HG03025 (cell line): ENCODE measurements around the gene INTS2.

Experiments used
- ATAC-seq: cut with Tn5 transposase; IDR thresholded peaks from one replicate; pipeline ENCODE4 v1.9.1; 2021; ENCODE audit warnings: mild to moderate bottlenecking, moderate library complexity; ENCODE audit not compliant: unreplicated experiment, low FRiP score

The INTS2 gene

DNA sequence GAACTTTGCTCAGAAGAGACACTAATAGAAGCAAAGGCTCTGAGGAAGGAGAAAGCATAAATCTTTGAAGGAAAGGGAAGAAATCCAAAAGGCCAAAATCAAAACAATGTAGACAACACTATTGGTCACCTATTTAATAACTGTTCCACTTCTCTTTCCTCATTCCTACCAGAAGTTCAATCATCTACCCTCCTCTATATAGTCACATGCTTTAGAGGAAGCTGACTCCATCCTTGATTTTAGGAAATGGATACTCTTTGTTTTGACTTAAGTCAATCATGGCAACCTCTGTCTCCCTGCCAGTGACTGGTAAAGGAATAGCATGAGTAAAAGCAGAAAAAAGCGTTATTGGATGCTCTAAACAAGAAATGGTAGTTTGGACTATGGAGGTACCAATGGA is 71.7 kb downstream of the INTS2 start:
- no peak for ATAC-seq

DNA sequence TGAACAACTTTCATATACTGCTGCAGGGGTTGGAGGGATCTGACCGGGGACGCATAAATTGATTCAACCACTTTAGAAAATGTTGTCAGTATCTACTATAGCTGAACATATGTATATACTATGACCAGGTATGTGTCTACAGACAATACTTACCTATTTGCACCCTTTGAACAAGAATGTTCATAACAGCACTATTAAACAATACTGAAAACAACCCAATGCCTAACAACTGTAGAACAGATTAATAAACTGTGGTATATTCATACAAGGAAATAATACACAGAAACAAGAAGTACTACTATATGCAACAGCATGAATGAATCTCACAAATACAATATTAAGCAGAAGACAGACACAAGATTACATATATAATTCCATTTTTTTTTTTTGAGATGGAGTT is 74.9 kb downstream of the INTS2 start:
- no peak for ATAC-seq

DNA sequence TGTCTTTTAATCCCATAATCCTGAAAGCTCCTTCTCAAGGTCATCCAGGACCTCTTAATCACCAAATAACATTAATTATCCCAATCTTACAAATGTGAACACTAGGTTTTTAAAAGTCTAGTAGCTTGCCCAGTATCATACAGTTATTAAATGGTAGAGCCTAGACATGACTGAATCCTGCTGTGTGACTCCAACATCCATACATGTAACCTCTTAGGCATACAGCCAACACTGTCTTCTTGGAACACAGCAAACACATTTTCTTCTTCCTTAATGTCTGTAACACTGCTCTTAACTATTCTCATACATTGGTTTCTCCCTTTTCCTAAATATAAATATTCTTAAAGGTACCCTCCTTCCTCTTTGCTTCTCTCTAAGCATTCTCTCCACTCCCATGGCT is 78.1 kb downstream of the INTS2 start:
- ATAC-seq = no peak

DNA sequence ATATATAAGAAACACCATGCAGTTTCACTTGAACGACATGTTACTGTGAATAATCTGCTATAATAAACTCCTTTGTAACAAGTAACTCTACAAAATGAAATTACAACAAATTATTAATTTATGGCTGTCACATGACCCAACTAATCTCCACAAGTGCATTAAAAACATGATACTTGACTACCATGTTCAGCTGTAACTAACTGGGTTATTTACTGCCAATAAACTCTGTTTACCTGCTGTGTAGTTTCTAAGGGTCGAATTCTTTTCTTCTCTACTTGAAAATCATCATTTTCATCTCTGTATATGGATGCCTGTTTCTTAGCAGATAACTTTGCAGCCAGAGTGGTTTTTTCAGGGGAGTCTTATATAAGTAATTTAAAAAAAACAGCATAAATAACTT is 78.9 kb downstream of the INTS2 start:
- no peak for ATAC-seq

DNA sequence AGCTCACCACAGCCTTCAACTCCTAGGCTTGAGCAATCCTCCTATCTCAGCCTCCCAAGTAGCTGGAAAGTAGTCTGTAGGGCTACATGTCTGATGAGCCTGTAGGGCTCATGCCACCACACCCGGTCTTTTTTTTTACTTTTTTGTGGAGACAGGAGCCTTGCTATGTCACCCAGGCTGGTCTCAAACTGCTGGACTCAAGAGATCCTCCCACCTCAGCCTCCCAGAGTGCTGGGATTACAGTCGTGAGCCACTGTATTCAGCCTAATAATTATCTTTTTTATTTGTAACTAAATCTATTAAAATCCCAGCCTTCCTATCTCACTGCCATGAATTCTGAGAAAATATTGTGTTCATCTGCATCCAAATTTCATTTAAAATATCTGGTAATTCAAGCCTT is 79.5 kb downstream of the INTS2 start:
- no peak for ATAC-seq

DNA sequence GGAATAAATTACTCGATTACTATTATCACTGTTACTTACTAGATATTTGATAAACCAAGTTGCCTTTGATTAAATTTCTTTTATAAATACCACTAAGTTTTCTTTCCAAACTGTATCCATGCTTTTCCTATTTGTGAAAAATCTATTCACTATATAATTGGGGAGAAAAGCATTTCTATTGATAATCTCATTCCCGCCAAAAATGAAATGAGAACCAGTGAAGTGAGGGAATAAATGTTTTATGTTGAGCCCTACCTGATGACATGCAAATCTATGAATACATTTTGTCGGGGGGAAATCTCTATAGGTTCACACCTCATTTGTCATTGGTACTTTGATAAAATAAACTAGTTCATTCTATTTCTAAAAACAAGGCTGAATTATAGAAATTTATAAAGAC is 80.1 kb downstream of the INTS2 start:
- no peak for ATAC-seq

DNA sequence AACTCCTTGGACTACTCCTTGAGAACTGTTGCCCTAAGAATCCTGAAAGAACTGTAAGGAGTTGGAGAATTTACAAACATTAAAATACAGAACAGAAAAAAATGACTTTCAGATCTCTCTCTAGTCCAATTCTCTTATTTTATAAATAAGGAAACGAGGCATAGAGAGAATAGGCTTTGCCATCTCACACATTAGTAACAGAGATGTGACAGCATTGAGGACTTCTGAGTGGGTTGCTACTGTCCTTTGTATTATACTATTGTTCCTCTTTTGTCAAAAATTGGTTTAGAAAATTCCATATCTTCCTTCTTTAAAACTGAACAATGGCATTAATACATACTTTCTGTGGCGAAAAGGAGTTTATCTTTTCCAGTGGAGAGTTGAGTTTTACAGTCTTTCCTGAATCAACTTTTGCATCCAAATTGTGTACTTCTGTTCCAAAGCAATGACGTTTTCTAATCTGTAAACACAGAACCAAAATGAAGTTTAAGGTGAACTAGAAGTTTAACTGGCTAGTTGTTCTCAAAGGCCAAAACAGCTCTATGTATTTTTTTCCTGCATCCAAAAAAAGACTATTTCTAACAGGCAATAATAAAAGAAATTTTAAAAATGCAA is 80.9 kb downstream of the INTS2 start:
- no peak for ATAC-seq

DNA sequence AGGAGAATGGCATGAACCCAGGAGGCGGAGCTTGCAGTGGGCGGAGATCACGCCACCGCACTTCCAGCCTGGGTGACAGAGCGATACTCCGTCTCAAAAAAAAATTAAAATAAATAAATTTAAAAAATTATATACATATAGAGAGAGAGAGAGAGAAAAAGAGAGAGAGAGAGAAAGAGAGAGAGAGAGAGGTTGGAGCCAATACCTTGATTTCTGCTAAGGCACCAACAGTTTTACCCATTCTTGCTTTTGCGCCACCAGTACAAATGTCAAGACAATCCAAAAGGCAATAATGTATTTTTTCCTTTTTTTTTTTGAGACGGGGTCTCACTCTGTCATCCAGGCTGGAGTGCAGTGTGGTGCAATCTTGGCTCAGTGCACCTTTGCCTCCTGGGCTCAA is 81.7 kb downstream of the INTS2 start:
- ATAC-seq = no peak

DNA sequence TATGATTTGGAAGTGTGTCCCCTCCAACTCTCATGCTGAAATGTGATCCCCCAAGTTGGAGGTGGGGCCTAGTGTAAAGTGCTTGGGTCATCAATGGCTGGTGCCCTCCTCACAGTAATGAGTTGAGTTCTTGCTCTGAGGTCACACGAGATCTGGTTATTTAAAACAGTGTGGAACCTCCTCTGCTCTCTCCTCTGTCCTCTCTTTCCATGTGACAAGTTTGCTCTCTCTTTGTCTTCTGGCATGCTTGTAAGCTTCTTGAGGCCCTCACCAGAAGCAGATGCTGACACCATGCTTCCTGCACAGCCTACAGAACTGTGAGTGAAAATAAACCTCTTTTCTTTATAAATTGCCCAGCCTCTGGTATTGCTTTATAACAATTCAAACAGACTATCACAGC is 84.3 kb downstream of the INTS2 start:
- ATAC-seq = no peak

DNA sequence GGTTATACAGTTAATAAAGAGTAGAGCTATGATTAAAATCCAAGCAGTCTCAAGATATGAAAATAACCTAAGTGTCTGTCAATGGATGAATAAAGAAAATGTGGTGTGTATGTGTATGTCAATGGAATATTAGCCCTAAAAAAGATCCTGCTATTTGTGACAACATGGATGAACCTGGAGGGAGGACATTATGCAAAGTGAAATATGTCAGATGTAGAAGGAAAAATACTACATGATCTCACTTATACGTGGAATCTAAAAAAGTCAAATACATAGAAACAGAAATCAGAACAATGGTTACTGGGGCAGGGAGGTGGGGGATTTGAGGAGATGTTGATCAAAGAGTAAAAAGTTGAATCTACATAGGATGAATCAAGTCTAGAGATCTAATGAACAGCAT is 84.9 kb downstream of the INTS2 start:
- no peak for ATAC-seq

DNA sequence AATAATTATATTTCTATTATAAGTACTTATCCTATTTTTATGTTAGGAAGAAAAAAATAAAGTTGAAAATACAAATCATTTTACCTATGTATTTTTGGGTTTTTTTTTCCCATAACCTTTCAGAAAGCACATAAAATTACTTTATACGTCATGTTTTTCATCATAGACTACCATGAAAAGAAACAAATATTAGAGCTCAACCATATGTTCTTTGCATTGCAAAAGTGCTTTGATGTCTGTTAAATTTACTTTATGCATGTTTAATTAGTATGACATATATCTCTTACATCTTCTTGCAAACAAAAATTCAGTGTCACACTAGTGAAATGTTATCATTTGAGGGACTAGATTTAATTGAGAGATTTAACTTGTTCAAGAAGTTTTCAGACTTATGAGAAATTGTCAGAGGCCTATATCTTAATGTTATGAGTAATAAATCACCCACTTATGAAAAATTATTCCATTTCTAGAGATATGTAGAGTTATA is 88.4 kb downstream of the INTS2 start:
- no peak for ATAC-seq

DNA sequence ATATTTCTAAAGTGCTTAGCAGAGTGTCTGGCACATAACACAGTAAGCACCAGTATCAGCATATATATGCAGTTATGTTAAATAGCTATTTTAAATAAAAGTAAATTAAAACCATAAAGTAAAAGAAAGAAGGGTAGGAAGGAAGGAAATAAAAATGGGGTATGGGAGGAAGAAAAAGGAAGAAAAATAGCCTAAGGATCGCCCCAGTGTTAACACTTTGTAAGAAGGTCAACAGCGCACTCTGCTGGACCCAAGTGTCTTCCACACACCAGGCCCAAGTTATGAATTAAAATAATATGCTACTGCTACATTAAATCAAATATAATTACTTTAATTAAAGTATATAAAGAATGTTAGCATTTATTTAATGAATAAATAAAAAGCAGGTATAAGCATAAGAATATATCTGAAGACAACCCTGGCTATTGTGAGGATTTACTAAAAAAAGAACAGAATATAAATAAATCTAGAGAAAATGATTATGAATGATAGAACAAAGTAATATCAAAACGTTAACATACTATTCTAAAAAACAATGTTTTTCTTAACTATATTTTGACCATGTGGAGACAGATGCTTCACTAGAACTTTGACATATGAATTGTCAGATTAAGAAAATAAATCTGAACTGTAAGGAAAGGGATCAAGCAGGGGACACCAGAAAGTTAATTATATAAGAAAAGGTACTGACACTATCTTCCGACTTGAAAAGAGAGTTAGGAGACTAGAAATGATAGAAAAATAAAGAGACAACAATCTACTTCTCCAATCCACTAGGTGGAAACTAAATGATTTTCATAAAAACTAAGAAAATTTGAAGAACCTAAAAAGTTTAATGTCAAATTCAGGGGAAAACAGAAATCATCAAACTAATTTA is 90.4 kb downstream of the INTS2 start:
- ATAC-seq = no peak

DNA sequence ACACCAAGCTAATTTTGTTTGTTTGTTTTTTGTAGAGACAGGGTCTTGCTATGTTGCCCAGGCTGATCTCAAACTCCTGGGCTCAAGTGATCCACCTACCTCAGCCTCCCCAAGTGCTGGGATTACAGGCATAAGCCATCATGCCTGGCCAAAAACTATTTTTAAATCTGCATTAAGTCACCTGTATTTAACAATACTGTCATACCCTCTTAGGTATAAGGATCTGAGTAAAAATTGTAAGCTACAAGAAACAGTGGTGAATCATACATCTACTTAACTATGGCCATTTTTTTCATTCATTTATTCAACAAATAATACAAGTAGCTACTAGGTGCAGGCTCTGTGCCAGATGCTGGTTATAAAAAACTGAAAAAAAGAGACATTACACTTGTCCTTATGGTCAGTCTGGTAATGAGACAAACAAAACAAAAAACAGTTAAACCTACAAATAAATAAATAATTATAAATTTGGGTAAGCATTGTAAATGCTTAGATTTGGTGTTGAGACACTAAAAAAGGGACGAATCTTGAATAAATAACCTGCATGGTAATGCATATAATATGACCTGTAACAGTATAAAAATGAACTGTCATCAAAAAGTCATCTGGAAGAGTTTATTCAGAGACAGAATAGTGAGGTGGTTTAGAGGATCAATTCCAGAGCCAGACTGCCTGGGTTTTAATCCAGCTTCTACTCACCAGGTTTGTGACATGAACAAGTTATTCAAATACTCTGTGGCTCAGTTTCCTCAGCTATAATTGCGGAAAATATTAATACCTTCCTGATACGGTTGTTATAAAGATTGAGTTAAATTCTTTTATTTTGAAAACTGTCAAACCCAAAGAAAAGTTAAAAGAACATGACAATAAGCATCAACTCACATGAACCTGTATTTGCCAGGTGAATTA is 91.3 kb downstream of the INTS2 start:
- no peak for ATAC-seq

DNA sequence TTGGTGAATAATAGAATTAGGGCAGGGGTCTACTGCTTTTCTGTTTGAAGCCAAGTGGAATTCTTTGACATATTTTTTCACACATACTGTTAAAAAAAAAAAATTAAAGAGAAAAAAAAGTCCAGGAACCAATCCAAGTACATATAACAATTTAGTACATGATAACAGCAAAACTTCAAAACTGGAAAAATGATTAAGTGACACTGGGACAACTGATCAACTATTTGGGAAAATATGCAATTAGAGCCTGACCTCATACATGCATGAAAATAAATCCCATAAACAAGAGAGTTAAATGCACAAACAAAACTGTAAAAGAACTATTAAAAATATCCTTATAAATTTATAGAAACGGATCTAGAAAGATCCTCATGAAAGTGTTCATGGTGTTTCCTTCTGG is 92.2 kb downstream of the INTS2 start:
- ATAC-seq = no peak

DNA sequence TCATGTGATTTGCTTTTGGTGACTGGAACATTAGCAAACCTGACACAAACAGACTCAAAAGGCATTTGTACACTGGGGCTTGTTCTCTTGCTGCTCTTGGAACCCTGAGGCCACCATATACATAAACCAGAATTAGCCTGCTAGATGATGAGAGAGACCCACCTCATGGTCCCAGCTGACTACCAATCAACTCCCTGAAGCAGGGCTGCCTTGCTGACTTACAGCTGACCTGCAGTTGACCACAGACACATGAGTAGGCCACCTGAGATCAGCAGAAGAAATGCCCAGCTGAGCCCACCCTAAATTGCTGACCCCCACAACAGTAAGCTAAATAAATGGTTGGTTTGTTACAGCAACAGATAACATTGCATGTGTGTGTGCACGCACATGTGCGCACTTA is 93.2 kb downstream of the INTS2 start:
- no peak for ATAC-seq

DNA sequence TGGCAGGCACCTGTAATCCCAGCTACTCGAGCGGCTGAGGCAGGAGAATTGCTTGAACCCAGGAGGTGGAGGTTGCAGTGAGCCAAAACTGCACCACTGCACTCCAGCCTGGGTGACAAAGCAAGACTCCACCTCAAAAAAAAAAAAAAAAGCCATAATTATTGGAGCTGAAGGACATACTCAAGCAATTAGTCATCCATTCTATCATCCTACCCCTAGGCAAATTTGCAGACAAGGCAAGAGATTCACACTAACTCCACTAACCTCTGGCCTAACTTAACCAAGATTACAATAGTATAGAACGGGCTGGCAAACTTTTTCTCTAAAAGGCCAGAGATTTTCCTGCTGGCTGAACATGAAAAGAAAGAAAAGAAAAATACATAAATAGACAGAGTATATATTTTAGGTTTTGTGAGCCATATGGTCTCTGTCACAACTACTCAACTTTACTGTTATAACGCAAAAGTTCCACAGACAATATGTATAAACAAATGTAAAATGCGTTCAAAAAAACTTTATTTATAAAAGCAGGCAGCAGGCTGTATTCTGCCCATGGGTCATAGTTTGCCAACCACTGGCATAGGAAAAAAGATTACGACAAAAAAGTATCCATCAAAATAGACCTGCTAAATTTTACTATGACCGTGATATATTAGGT is 94.1 kb downstream of the INTS2 start:
- no peak for ATAC-seq

DNA sequence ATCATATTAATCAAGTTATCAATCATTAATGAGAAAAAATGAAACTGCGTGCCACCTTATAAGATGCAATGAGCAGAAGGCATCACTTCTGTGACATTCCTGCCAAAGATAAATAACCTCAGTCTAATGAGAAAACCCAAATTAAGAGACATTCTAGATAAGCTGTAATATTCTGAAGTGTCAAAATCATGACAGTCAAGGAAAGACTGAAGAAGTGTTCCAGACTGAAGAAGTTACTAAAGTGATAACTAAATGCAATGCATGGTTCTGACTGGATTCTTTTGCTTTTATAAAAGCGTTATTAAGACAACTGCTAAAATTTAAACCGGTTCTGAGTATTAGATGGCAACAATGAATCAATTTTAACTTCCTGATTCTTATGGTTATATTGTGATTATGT is 95.3 kb downstream of the INTS2 start:
- no peak for ATAC-seq

DNA sequence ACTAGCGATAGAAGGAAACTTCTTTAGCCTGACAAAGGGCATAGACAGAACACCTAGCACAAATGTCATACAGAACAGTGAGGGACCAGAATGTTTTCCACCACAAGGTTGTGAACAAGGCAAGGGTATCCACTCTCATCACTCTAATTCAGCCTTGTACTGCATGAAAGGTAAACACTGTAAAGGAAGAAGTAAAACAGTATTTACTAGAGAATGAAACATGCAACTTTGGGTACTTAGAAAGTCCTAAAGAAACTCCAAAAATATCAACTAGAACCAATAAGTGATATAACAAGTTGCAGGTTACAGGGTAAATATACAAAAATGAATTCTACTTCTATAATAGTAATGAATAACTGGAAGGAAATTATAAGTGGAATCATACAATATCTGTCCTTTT is 96.7 kb downstream of the INTS2 start:
- ATAC-seq = no peak

DNA sequence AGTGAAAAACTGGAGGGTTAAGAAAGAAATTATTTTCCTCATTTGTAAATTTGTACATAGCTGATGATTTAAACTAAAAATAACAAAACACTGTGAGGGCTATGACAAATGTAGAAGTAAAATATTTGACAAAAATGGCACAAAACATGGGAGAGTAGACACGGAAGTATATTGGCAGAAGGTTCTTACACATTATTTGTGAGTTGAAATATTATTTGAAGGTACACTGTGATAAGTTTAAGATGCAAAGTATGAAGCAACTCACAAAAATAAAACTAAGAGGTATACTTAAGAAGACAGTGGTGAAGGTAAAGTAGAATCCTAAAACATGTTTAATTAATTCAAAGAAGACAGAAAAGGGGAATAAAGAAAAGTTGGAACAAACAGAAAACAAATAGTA is 99.1 kb downstream of the INTS2 start:
- no peak for ATAC-seq

DNA sequence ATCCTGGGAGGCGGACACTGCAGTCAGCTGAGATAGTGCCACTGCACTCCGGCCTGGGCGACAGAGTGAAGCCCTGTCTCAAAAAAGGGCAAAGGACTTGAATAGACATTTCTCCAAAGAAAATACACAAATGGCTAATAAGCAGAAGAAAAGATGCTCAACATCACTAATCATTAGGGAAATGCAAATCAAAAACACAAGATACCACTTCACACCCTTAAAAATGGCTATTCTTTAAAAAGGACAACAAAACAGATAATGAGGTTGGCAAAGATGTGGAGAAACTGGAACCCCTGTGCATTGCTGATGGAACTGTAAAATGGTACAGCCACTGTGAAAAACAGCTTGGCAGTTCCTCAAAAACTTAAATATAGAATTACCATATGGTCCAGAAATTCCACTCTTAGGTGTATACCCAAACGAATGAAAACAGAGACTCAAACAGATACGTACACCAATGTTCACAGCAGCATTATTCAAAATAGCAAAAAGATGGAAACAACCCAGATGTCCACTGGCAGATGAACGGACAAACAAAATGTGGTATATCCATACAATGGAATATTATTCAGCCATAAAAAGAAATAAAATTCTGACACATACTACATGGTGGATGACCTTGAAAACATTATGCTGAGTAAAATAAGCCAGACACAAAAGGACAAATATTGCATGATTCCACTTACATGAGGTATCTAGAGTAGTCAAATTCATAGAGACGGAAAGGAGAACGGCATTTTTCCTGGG is 100.0 kb downstream of the INTS2 start:
- no peak for ATAC-seq
